Activated naive CD8-positive, alpha-beta T cell (primary cell): ENCODE measurements around the gene TRPM1.
"Not testable (repeated sequence)": the region's sequence is repeated elsewhere in the genome, so short reads cannot be mapped to it uniquely, and the experiment has no call there.

Experiments
- H3K27ac Mint-ChIP-seq: one replicate; pipeline ENCODE4 v1.8.0; 2021; ENCODE audit warnings: mixed read lengths
- H3K27me3 Mint-ChIP-seq: one replicate; pipeline ENCODE4 v1.8.0; 2021; ENCODE audit warnings: mixed read lengths
- H3K36me3 Mint-ChIP-seq: one replicate; pipeline ENCODE4 v1.8.0; 2021; ENCODE audit warnings: mixed read lengths
- H3K4me1 Mint-ChIP-seq: one replicate; pipeline ENCODE4 v1.8.0; 2021; ENCODE audit warnings: low read depth, mixed read lengths
- H3K4me3 Mint-ChIP-seq: one replicate; pipeline ENCODE4 v1.8.0; 2021; ENCODE audit warnings: mild to moderate bottlenecking, mixed read lengths
- H3K9me3 Mint-ChIP-seq: one replicate; pipeline ENCODE4 v1.8.0; 2021; ENCODE audit warnings: low read depth, mixed read lengths

TRPM1 gene

DNA sequence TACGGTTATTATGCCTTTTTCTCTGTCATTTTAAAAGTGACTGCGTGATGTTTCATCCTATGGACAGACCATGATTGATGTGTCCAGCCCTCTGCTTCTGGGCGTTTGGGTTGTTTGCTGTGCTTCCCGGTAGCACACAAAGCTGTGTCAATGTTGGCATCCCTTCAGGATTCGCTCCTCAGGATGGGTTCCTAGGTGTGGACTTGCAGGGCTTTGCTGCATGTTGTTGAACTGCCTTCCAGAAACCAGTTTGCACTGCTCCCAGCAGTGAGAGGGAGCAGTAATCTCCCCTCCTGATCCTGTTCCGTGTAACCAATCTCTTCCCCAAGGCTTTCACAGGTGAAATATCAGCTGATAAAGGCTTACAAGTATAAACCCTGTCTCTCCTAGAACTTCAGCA lies 787 bp downstream of the TRPM1 start:
- no peaks in the 10 kb centered on the region for H3K27me3 Mint-ChIP-seq
- no peaks in the 10 kb centered on the region for H3K36me3 Mint-ChIP-seq
- H3K4me3 Mint-ChIP-seq = no peak overlapping the region
- no peak overlapping the region for H3K27ac Mint-ChIP-seq
- no peaks in the 10 kb centered on the region for H3K4me1 Mint-ChIP-seq
- no peaks in the 10 kb centered on the region for H3K9me3 Mint-ChIP-seq

DNA sequence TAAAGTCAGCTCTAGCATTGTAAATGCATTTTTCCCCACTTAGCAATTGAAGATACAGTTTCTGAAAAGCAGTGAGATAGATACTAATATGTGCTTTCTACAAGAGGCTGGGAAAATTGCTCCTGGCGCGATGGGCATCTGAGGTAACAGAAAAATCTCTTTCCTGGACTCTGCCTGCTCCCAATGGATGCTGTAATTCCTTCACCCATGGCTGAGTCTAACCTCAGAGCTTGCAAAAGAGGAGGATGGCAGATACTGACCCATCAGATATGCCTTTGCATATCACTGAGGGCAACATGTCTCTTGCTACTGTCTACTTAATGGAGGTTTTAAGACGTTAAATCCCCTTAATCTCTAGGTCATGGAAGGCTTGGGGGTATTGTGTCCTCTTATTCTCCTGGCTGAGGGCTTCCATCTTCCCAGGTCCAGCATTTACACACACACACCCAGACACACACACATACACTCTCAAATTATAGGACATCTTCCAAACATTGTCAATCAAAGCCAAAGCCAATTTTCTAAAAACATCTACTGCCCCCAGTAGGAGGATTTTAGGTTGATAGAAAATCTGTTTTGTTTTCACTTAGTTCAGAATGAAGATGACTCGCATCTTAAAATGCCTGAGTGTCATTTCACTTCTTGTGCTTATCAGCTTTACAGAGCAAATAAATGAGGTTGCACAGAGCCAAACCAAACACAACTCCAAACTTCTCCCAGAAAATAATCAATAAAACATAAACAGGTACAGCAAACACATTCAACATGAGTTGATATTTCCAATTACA lies 2.4 kb downstream of the TRPM1 start:
- H3K27ac Mint-ChIP-seq = no peak overlapping the region

DNA sequence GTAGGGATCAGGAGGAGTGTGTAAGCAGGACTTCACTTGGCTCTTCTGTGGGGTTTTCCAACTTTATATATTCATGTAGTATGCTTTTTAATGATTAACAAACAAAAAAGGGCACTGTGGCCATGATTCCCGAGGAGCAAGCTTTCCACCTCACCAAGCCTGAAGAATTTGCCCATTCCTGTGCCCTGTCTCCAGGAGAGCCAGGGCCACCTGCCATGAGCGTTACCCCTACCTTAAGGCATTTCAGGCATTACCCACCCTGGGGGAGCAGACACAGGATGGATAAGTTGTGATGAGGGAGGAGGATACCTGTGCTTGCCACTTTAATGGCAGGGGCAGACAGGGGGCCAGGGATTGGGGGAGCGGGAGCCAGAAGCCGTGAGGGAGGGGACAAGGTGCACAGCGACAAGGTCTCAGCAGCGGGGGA lies 3.0 kb downstream of the TRPM1 start:
- no peaks in the 10 kb centered on the region for H3K9me3 Mint-ChIP-seq

More for the DNA sequence above, 2.4 kb downstream of the TRPM1 start:
- Mint-ChIP-seq H3K4me1 (no peaks in the 10 kb centered on the region), H3K36me3 (no peaks in the 10 kb centered on the region), H3K27me3 (no peaks in the 10 kb centered on the region), H3K9me3 (no peaks in the 10 kb centered on the region), H3K4me3 (no peak overlapping the region)

DNA sequence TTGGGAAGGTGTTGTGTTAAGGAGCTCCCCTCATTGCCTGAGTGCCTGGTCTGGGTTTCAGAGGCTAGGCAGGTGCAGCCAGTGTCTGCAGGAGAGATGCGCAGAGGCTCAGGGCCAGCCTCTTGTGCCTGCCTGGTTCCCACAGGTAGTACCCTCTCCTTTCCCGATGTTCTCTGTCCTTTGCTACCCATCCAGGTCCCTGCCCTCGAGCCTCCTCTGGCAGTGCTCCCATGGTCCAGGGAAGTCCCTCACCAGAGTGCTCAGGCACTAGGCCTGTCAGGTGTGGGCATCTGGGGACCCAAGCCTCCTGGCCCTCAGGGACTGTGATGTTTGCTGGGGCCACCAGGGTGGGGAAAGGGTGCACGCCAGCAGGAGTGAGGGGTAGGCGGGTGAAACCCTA lies 5.0 kb downstream of the TRPM1 start:
- H3K27ac Mint-ChIP-seq = no peak overlapping the region
- H3K4me1 Mint-ChIP-seq = no peaks in the 10 kb centered on the region
- no peaks in the 10 kb centered on the region for H3K9me3 Mint-ChIP-seq
- H3K4me3 Mint-ChIP-seq = no peak overlapping the region
- no peaks in the 10 kb centered on the region for H3K36me3 Mint-ChIP-seq
- no peaks in the 10 kb centered on the region for H3K27me3 Mint-ChIP-seq

More for the DNA sequence above, 3.0 kb downstream of the TRPM1 start:
- Mint-ChIP-seq H3K27ac (no peak overlapping the region), H3K4me1 (no peaks in the 10 kb centered on the region), H3K4me3 (no peak overlapping the region), H3K27me3 (no peaks in the 10 kb centered on the region), H3K36me3 (no peaks in the 10 kb centered on the region)

DNA sequence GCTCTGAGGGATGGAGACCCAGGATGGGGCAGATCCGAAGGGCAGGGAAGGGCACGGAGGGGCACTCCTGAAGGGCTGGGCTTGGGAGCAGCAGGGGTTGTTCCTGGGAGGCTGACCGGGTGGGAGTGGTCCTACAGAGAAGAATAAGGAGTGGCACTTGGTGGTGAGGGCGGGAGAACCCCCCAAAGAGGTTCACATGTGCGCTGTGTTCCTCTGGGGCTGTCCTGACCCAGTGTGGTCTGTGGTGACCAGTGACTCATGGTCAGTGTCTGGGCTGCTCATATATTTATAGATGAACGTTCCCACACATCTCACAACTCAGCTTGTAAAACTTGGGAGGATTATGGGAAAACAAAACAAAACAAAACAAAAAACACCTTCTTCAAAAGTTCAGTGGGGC lies 10.0 kb downstream of the TRPM1 start:
- H3K36me3 Mint-ChIP-seq = no peaks in the 10 kb centered on the region

DNA sequence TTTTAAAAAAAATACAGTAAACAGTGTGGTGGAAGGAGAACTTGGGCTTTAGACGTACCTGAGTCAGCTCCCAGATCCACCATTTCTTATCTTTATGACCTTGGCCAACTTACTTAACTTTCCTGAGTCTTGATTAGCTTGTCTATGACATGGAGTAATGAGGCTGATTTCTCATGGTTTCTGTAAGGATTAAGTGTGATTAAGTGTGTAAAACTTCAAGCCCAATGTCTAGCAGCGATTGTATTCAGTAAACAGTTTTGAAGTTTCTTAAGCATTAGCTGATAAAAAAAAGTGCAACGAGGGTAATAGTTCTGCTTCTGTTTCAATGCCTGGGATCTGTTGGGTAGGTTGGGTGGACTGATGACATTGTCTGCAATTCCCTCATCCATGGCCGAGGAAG lies 10.8 kb downstream of the TRPM1 start:
- Mint-ChIP-seq H3K36me3 (no peaks in the 10 kb centered on the region), H3K27ac (no peak overlapping the region), H3K4me1 (no peaks in the 10 kb centered on the region), H3K27me3 (no peaks in the 10 kb centered on the region), H3K4me3 (no peak overlapping the region), H3K9me3 (no peaks in the 10 kb centered on the region)

More for the DNA sequence above, 10.0 kb downstream of the TRPM1 start:
- no peaks in the 10 kb centered on the region for H3K9me3 Mint-ChIP-seq
- H3K27me3 Mint-ChIP-seq = no peaks in the 10 kb centered on the region
- no peak overlapping the region for H3K4me3 Mint-ChIP-seq
- H3K4me1 Mint-ChIP-seq = no peaks in the 10 kb centered on the region
- no peak overlapping the region for H3K27ac Mint-ChIP-seq

DNA sequence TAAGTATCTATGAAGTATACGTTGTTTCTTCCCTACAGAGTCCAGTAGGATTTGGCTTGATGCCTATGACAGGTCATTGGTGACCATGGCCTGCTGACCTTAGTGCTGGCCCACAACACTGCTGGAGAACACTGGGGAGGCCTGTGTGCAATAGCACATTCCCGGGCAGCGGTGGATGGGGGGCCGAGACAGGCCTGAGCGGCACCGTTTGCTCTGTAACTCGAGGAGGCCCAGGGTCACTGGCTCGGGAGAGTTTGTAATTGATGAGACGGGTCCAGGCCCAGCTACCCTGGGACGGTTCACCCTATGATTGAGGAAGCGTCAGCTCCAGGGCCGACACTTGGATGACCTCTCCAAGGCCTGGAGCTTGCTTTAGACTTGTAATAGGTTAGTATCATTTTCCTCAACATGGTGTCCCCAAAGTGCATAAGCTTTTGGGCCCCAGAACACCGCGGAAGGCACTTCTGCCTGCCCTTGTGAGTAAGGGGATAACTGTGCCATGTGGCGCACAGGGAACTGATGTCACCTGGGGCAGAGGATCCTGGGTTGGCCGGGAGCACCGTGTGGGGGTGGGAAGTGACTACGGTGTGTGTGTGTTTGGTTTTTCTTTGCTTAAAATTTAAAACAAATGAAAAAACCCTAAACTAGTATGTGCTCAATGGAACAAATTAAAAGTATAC lies 12.0 kb downstream of the TRPM1 start:
- no peaks in the 10 kb centered on the region for H3K4me1 Mint-ChIP-seq
- no peaks in the 10 kb centered on the region for H3K36me3 Mint-ChIP-seq
- no peaks in the 10 kb centered on the region for H3K9me3 Mint-ChIP-seq
- no peak overlapping the region for H3K27ac Mint-ChIP-seq
- no peak overlapping the region for H3K4me3 Mint-ChIP-seq
- H3K27me3 Mint-ChIP-seq = no peaks in the 10 kb centered on the region

DNA sequence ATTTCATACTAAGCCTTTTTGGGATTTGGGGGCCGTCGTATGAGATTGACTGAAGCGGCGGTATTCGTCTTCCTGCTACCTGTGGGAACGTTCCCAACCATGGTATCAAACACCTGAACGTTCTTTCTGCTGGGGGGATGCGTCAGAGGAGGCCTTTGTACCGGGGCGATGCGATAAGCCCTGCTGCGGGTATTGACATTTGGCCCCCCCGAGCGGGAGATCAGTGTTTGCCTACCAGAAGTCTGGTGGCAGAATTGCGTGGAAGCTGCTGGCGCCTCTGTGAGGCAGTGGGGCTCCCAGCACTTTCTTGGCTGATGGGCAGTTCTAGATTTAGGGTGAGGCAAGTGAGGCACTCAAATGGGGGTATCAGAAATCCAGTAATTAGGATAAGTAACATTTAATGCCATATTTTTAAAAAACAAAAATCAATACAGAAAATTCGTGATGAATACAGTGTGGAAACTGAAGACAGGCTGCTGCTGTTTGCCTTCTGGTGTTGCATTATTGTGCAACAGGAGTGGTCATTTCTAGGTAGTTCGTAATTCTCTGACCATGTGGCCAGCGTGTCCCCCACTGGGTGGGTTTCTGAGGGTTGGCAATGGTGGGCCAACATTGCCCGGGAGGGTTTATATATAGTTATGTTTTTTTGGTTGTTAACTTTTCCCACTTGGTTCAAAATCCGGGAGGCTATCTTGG lies 12.7 kb downstream of the TRPM1 start:
- Mint-ChIP-seq H3K4me3 (no peak overlapping the region), H3K27me3 (no peaks in the 10 kb centered on the region), H3K36me3 (no peaks in the 10 kb centered on the region), H3K9me3 (no peaks in the 10 kb centered on the region), H3K4me1 (no peaks in the 10 kb centered on the region), H3K27ac (no peak overlapping the region)

DNA sequence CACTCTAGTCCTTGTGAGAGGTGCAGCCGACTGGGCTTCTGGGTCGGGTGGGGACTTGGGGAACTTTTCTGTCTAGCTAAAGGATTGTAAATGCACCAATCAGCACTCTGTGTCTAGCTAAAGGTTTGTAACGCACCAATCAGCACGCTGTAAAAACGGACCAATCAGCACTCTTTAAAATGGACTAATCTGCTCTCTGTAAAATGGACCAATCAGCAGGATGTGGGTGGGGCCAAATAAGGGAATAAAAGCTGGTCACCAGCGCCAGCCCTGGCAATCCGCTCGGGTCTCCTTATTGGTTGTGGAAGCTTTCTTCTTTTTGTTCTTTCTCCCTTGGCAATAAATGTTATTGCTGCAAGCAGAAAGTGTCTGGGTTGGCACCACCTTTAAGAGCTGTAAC lies 13.5 kb downstream of the TRPM1 start:
- H3K36me3 Mint-ChIP-seq, H3K27me3 Mint-ChIP-seq, H3K4me3 Mint-ChIP-seq: not testable (repeated sequence)

DNA sequence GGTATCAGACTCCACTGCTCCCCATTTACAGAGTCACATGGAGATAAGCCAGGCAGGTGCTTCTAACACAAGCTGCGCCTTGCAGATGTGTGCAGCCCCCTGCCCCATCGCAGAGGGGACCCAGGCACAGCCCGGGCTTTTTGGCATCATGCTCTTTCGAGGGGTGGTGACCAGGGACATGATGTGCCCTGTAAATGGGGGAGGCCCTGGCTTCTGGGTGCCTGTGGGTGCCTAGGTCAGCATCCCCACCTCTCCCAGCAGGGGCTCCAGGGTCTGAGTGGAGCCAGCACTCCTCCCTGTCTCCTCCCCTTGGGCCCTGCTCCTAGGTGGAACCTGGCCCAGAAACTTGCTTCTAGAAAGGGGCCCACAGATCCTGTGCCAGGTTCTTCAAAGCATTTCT lies 15.2 kb downstream of the TRPM1 start:
- Mint-ChIP-seq H3K4me1 (peaks cover 3% of the 10 kb centered on the region), H3K9me3 (no peaks in the 10 kb centered on the region)

More for the DNA sequence above, 13.5 kb downstream of the TRPM1 start:
- H3K9me3 Mint-ChIP-seq, H3K4me1 Mint-ChIP-seq, H3K27ac Mint-ChIP-seq: not testable (repeated sequence)

DNA sequence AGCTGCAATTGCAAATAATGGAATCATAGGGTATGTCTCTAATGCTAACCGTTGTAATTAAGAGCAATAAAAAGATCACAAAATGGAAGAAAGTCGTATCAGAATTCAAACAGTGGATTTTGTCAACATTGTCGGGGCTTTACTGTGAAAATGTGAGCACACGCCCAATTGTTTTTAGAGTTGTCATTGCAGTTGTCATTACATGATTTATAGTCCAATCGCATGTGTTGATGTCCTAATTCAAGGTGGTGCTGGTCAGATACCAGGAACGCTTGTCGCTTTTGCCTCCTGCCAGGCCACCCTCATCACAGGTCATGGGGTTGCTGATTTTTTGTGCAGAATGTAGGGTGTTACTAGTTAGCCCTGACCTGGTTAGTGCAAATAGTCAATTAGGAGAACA lies 16.2 kb downstream of the TRPM1 start:
- no peaks in the 10 kb centered on the region for H3K27me3 Mint-ChIP-seq
- H3K4me3 Mint-ChIP-seq = no peak overlapping the region
- H3K36me3 Mint-ChIP-seq = no peaks in the 10 kb centered on the region
- H3K27ac Mint-ChIP-seq = no peak overlapping the region
- no peaks in the 10 kb centered on the region for H3K9me3 Mint-ChIP-seq
- H3K4me1 Mint-ChIP-seq = peaks cover 3% of the 10 kb centered on the region

More for the DNA sequence above, 15.2 kb downstream of the TRPM1 start:
- H3K4me3 Mint-ChIP-seq = no peak overlapping the region
- no peaks in the 10 kb centered on the region for H3K27me3 Mint-ChIP-seq
- no peaks in the 10 kb centered on the region for H3K36me3 Mint-ChIP-seq
- no peak overlapping the region for H3K27ac Mint-ChIP-seq

DNA sequence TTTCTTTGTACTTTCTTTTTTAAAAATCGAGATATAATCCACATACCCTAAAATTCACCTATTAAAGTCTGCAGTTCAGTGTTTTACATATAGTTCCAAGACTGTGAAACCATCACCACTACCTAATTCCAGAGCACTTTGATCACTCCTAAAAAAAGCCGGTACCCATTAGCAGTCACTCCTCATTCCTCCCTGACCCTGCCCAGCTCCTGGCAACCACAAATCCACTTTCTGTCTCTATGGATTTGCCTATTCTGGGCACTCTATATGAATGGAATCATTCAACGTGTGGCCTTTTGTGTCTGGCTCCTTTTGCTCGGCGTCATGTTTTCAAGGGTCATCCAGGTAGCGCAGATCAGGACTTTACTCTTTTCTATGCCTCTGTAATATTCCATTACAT lies 17.3 kb downstream of the TRPM1 start:
- peaks cover 4% of the 10 kb centered on the region for H3K4me1 Mint-ChIP-seq
- no peak overlapping the region for H3K4me3 Mint-ChIP-seq
- H3K9me3 Mint-ChIP-seq = no peaks in the 10 kb centered on the region
- no peaks in the 10 kb centered on the region for H3K36me3 Mint-ChIP-seq
- H3K27me3 Mint-ChIP-seq = peaks cover 5% of the 10 kb centered on the region
- no peak overlapping the region for H3K27ac Mint-ChIP-seq

DNA sequence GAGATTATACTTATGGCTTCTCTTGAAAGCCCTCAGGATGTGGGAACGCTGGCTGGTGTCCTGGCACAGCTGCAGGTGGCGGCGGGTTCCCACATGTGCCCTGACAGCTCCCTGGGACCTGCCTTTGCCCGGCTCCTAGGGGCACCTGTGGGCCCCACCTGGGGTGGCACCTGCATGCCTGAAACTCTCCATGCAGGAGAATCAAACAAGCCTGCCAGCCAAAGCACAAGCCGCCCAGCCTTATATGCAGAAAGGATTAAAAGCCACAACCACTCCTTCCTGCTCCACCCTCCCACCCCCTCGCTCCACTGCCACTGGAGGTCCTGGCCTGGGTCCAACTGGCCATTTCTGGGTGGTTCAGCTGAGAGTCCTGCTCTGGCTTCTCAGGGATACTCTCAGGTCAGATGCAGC lies 18.1 kb downstream of the TRPM1 start:
- H3K27me3 Mint-ChIP-seq = peaks cover 5% of the 10 kb centered on the region
- no peak overlapping the region for H3K4me3 Mint-ChIP-seq
- no peaks in the 10 kb centered on the region for H3K9me3 Mint-ChIP-seq
- H3K4me1 Mint-ChIP-seq = peaks cover 4% of the 10 kb centered on the region
- H3K27ac Mint-ChIP-seq = no peak overlapping the region
- H3K36me3 Mint-ChIP-seq = no peaks in the 10 kb centered on the region

DNA sequence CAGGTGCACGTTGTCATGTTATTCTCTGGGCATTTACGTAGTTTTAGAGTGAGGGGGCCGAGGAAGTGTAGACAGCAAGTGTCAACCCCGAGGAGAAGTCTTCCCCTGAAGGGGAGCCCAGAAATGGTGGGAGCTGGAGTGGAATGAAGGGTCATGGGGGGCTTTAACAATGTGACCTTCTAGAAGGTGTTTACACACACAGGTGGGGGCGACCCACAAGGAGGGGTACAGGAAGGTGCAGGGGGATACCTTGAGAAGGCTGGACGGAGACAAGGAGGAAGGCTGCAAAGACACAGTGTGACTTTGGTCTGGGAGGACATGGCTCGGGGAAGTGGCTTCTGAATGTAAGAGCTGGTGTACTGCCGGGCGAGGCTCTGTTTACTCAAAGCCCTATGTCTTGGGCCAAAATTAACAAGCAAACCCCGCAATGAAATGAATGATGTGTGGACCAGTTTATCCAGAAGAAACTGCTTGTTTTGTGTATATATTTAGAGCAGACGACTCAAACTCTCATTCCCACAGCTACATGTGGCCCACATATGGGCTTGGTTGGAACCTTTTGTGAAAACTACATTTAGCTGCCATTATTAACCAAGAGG lies 18.7 kb downstream of the TRPM1 start:
- H3K27me3 Mint-ChIP-seq = peaks cover 5% of the 10 kb centered on the region
- H3K9me3 Mint-ChIP-seq = no peaks in the 10 kb centered on the region
- H3K27ac Mint-ChIP-seq = no peak overlapping the region
- H3K4me1 Mint-ChIP-seq = peaks cover 4% of the 10 kb centered on the region
- H3K36me3 Mint-ChIP-seq = no peaks in the 10 kb centered on the region
- no peak overlapping the region for H3K4me3 Mint-ChIP-seq
